HCT116 (cell line): ENCODE data around the gene GINS3.

Experiments used
- CEBPB ChIP-seq: IDR thresholded peaks from 2 replicates; pipeline ENCODE4 v1.6.1; 2012; ENCODE audit warnings: low read depth
- RAD21 ChIP-seq: IDR thresholded peaks from 2 replicates; pipeline ENCODE4 v1.6.1; 2012; ENCODE audit warnings: low read depth, mild to moderate bottlenecking
- SP1 ChIP-seq: IDR thresholded peaks from 2 replicates; pipeline ENCODE4 v1.6.1; 2012; ENCODE audit warnings: low read depth
- TF ChIP-seq, protein P1 (sequence below), 3 experiments: fragments of 200-600 bp in 1 of 3; sonication (generic) in 1 of 3; IDR thresholded peaks in 2 of 3; conservative IDR thresholded peaks in 1 of 3; 2 replicates each; pipeline ENCODE4 v1.5.1; 2012 to 2017; ENCODE audit warnings: low read depth in 2 of 3, low read length in 2 of 3, antibody characterized with exemption in 1 of 3, borderline replicate concordance in 1 of 3, control low read depth in 1 of 3, mild to moderate bottlenecking in 1 of 3, mixed read lengths in 1 of 3, mixed run types in 1 of 3, moderate library complexity in 1 of 3; ENCODE audit not compliant: insufficient read depth in 1 of 3

GRCh38 chr16:58363746-58364393 is 28.4 kb upstream of the GINS3 start:
- TF ChIP-seq, protein P1, sequence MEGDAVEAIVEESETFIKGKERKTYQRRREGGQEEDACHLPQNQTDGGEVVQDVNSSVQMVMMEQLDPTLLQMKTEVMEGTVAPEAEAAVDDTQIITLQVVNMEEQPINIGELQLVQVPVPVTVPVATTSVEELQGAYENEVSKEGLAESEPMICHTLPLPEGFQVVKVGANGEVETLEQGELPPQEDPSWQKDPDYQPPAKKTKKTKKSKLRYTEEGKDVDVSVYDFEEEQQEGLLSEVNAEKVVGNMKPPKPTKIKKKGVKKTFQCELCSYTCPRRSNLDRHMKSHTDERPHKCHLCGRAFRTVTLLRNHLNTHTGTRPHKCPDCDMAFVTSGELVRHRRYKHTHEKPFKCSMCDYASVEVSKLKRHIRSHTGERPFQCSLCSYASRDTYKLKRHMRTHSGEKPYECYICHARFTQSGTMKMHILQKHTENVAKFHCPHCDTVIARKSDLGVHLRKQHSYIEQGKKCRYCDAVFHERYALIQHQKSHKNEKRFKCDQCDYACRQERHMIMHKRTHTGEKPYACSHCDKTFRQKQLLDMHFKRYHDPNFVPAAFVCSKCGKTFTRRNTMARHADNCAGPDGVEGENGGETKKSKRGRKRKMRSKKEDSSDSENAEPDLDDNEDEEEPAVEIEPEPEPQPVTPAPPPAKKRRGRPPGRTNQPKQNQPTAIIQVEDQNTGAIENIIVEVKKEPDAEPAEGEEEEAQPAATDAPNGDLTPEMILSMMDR (IDR thresholded peaks at IDR 0.05 in 2 of 3, conservative IDR thresholded peaks at IDR 0.05 in 1 of 3; ENCODE audit: borderline replicate concordance in 1 of 3, insufficient read depth in 1 of 3, low read depth in 2 of 3, low read length in 2 of 3): no peak
- TF ChIP-seq RAD21 (no peak), SP1 (no peak), CEBPB (no peak)
